ENCODE results near the gene LGR4.

GRCh38 chr11:27459191-27459590 is 13.4 kb downstream of the LGR4 start:
- TF ChIP-seq GATA2 (IDR thresholded peaks at IDR 0.05; ENCODE audit: low read depth, low read length), result no peak
- TF ChIP-seq GATA3 (IDR thresholded peaks at IDR 0.05; ENCODE audit: low read depth, low read length), result no peak
